Measurements from ENCODE around the gene PPP6R3.

PPP6R3 gene

DNA sequence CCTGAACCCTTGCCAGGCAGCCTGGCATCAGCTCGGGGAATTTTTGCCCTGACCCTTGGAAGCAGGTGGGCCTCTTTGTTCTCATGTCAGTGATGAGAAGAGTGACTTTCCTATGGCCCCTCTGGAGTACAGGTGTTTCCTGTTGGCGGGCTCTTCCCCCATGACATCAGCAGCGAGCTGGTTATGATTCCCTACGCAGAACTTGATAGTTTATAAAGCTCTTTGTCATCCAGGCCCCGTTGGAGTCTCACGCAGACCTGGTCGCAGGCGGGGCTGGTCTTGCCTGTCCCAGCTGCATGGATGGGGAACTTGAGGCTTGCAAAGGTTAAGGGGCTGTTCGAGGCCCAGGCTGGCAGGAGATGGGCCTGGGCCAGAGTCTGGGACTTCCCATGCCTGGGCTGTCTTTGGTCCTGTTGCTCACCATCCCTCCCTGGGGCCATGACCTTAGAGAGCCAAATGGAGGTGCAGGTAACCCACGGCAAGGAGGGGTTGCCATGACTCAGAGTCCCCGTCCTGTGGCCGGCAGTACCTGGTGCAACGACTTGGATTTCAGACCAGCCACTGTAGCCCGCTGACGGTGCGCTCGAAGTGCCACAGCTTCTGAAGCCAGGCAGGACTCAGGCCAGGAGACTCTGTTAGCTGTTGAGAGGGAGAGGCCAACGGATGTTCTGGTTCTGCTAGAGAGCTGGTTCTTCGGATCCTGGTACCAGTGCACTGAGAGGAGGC lies 45.9 kb upstream of the PPP6R3 start:
- POLR2A ChIA-PET = no interaction called here
- TF ChIP-seq, protein P1, sequence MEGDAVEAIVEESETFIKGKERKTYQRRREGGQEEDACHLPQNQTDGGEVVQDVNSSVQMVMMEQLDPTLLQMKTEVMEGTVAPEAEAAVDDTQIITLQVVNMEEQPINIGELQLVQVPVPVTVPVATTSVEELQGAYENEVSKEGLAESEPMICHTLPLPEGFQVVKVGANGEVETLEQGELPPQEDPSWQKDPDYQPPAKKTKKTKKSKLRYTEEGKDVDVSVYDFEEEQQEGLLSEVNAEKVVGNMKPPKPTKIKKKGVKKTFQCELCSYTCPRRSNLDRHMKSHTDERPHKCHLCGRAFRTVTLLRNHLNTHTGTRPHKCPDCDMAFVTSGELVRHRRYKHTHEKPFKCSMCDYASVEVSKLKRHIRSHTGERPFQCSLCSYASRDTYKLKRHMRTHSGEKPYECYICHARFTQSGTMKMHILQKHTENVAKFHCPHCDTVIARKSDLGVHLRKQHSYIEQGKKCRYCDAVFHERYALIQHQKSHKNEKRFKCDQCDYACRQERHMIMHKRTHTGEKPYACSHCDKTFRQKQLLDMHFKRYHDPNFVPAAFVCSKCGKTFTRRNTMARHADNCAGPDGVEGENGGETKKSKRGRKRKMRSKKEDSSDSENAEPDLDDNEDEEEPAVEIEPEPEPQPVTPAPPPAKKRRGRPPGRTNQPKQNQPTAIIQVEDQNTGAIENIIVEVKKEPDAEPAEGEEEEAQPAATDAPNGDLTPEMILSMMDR (IDR thresholded peaks at IDR 0.05; ENCODE audit: insufficient read depth, low read length, missing control alignments) = no peak
- H3K4me3 ChIP-seq (ENCODE audit: low read depth, low read length) = no peak overlapping the region
- DNase-seq (ENCODE audit: low read depth, low spot score) = no peak
- CTCF ChIA-PET = interaction anchor here (1.4 to 2.6 kb wide), 2 partner anchors 31 to 157 kb away, joined by 5 to 17 read pairs; no protein-coding TSS in a partner anchor

DNA sequence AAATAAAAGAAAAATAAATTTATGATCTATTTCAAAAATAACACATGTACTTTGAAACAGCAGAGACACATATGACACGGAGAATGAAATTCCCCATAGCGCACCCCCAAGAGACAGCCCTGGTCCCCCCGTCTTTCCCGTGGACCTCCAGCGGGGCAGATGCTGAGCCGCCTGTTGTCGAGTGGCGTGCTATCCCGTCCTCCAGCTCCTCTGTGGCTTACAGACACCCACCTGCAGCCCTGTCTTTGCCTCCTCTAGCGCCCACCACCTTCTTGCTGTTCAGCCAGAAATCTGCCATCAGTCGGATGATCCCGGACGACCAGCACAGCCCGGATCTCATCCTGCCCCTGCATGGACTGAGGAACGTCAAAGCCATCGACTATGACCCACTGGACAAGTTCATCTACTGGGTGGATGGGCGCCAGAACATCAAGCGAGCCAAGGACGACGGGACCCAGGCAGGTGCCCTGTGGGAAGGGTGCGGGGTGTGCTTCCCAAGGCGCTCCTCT lies 44.4 kb upstream of the PPP6R3 start:
- CTCF ChIA-PET = no interaction called here
- POLR2A ChIA-PET = no interaction called here
- TF ChIP-seq, protein P1 (IDR thresholded peaks at IDR 0.05; ENCODE audit: insufficient read depth, low read length, missing control alignments) = no peak
- no peak overlapping the region for H3K4me3 ChIP-seq (ENCODE audit: low read depth, low read length)
- DNase-seq (ENCODE audit: low read depth, low spot score) = no peak

DNA sequence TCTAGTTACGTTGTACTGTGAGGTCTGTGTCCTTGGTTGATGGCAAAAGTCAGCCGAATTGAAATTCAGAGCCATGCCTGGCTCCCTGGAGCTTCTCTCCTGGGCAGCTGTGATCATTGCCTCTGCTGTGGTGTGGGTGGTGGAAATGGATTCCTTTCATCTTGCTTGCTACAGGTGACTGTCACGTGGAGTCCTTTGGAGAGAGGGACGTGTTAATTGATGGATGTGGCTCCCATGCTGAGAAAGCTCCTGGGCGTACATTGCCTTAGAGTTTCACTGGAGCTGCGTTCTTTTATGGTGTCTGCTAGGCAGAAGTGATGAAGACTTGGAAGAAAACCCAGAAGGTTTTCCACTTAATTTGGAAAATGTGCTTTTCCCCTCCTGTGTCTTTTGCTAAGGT lies 41.9 kb upstream of the PPP6R3 start:
- no peak overlapping the region for H3K4me3 ChIP-seq (ENCODE audit: low read depth, low read length)
- DNase-seq (ENCODE audit: low read depth, low spot score) = no peak
- ChIA-PET POLR2A (no interaction called here), CTCF (no interaction called here)
- TF ChIP-seq, protein P1 (IDR thresholded peaks at IDR 0.05; ENCODE audit: insufficient read depth, low read length, missing control alignments) = no peak

DNA sequence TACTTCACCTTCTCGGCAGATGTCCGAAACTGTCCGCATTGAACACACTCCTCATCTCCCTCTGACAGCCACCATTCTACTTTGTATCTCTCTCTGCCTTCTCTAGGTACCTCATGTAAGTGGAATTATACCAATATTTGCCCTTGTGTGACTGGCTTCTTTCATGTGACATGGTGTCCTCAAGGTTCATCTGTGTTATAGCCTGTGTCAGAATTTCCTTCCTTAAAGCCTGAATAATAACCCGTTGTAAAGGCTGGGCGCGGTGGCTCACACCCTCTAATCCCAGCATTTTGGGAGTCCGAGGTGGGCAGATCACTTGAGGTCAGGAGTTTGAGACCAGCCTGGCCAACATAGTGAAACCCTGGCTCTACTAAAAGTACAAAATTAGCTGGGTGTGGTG lies 40.4 kb upstream of the PPP6R3 start:
- CTCF ChIA-PET = no interaction called here
- TF ChIP-seq, protein P1 (IDR thresholded peaks at IDR 0.05; ENCODE audit: insufficient read depth, low read length, missing control alignments) = no peak
- DNase-seq (ENCODE audit: low read depth, low spot score) = no peak
- POLR2A ChIA-PET = no interaction called here
- H3K4me3 ChIP-seq (ENCODE audit: low read depth, low read length) = no peak overlapping the region

DNA sequence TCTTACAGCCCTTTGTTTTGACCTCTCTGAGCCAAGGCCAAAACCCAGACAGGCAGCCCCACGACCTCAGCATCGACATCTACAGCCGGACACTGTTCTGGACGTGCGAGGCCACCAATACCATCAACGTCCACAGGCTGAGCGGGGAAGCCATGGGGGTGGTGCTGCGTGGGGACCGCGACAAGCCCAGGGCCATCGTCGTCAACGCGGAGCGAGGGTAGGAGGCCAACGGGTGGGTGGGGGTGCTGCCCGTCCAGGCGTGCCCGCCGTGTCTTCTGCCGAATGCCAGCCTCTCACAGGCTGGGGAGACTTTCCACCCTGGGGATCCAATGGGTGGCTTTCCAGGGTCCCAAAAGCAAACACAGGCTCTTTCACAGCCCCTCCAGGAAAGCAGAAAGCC lies 37.1 kb upstream of the PPP6R3 start:
- POLR2A ChIA-PET = no interaction called here
- no peak overlapping the region for H3K4me3 ChIP-seq (ENCODE audit: low read depth, low read length)
- CTCF ChIA-PET = interaction anchor here (1.1 kb wide), 1 partner anchor 214 kb away, joined by 4 read pairs; no protein-coding TSS in a partner anchor
- no peak for DNase-seq (ENCODE audit: low read depth, low spot score)
- TF ChIP-seq, protein P1 (IDR thresholded peaks at IDR 0.05; ENCODE audit: insufficient read depth, low read length, missing control alignments) = no peak

DNA sequence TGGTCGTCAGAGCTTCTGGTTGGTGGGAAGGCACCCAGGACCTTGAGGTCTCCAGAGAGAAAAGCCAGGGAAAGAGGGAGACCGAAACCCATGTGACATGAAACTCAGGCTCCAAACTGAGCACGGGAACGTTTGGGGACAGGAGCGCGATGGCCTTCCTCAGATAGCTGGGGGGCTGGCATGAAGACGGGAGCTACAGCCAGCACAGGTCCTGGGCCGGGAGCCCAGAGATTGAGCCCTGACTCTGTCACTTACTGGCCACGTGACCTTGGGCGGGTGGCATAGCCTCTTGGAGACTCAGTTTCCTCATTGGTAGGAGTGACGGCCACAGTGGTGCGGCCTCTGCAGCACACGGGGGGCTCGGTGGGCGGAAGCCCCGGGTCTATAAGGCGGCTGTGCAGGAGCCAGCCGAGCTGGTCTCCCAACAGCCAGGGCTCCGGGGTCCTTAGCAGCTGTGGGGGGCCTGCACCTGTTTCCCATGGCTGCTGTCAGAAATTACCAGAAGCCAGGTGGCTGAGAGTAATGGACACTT lies 36.4 kb upstream of the PPP6R3 start:
- TF ChIP-seq, protein P1 (IDR thresholded peaks at IDR 0.05; ENCODE audit: insufficient read depth, low read length, missing control alignments) = no peak
- ChIA-PET CTCF (no interaction called here), POLR2A (no interaction called here)
- no peak overlapping the region for H3K4me3 ChIP-seq (ENCODE audit: low read depth, low read length)
- no peak for DNase-seq (ENCODE audit: low read depth, low spot score)
